ENCODE results near the gene ACTR1A. TPM values are rescaled to one million over a fixed set of nuclear protein-coding genes. Genes with fewer than 3 reads are reported as not detected.

The ACTR1A gene
- total RNA-seq, 1 experiment from 2014 or later: 93.6 TPM

- TF ChIP-seq SMAD3 (CRISPR knock-in tag; IDR thresholded peaks at IDR 0.05; ENCODE audit: borderline replicate concordance) (no peak), RORB (CRISPR knock-in tag; IDR thresholded peaks at IDR 0.05) (no peak), ZNF512 (CRISPR knock-in tag; IDR thresholded peaks at IDR 0.05; ENCODE audit: borderline replicate concordance) (0 out of 2 replicates have a peak, but pooled peaks have one; percentile 27), RELA (CRISPR knock-in tag; IDR thresholded peaks at IDR 0.05; ENCODE audit: borderline replicate concordance) (0 out of 2 replicates have a peak, but pooled peaks have one; percentile 63), ZNF138 (CRISPR knock-in tag; conservative IDR thresholded peaks at IDR 0.05) (0 out of 2 replicates have a peak, but pooled peaks have one; percentile 11)
- TF ChIP-seq, protein P1, sequence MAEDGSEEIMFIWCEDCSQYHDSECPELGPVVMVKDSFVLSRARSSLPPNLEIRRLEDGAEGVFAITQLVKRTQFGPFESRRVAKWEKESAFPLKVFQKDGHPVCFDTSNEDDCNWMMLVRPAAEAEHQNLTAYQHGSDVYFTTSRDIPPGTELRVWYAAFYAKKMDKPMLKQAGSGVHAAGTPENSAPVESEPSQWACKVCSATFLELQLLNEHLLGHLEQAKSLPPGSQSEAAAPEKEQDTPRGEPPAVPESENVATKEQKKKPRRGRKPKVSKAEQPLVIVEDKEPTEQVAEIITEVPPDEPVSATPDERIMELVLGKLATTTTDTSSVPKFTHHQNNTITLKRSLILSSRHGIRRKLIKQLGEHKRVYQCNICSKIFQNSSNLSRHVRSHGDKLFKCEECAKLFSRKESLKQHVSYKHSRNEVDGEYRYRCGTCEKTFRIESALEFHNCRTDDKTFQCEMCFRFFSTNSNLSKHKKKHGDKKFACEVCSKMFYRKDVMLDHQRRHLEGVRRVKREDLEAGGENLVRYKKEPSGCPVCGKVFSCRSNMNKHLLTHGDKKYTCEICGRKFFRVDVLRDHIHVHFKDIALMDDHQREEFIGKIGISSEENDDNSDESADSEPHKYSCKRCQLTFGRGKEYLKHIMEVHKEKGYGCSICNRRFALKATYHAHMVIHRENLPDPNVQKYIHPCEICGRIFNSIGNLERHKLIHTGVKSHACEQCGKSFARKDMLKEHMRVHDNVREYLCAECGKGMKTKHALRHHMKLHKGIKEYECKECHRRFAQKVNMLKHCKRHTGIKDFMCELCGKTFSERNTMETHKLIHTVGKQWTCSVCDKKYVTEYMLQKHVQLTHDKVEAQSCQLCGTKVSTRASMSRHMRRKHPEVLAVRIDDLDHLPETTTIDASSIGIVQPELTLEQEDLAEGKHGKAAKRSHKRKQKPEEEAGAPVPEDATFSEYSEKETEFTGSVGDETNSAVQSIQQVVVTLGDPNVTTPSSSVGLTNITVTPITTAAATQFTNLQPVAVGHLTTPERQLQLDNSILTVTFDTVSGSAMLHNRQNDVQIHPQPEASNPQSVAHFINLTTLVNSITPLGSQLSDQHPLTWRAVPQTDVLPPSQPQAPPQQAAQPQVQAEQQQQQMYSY (CRISPR knock-in tag; IDR thresholded peaks at IDR 0.05): 0 out of 2 replicates have a peak, but pooled peaks have one; percentile 9
- TF ChIP-seq, protein P2, sequence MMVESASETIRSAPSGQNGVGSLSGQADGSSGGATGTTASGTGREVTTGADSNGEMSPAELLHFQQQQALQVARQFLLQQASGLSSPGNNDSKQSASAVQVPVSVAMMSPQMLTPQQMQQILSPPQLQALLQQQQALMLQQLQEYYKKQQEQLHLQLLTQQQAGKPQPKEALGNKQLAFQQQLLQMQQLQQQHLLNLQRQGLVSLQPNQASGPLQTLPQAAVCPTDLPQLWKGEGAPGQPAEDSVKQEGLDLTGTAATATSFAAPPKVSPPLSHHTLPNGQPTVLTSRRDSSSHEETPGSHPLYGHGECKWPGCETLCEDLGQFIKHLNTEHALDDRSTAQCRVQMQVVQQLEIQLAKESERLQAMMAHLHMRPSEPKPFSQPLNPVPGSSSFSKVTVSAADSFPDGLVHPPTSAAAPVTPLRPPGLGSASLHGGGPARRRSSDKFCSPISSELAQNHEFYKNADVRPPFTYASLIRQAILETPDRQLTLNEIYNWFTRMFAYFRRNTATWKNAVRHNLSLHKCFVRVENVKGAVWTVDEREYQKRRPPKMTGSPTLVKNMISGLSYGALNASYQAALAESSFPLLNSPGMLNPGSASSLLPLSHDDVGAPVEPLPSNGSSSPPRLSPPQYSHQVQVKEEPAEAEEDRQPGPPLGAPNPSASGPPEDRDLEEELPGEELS (CRISPR knock-in tag; IDR thresholded peaks at IDR 0.05): 0 out of 2 replicates have a peak, but pooled peaks have one; percentile 48
Measured at GRCh38 chr10:102432162-102432950, 70.2 kb downstream of the ACTR1A start, which contains the start of gene CUEDC2 (continued).

DNA sequence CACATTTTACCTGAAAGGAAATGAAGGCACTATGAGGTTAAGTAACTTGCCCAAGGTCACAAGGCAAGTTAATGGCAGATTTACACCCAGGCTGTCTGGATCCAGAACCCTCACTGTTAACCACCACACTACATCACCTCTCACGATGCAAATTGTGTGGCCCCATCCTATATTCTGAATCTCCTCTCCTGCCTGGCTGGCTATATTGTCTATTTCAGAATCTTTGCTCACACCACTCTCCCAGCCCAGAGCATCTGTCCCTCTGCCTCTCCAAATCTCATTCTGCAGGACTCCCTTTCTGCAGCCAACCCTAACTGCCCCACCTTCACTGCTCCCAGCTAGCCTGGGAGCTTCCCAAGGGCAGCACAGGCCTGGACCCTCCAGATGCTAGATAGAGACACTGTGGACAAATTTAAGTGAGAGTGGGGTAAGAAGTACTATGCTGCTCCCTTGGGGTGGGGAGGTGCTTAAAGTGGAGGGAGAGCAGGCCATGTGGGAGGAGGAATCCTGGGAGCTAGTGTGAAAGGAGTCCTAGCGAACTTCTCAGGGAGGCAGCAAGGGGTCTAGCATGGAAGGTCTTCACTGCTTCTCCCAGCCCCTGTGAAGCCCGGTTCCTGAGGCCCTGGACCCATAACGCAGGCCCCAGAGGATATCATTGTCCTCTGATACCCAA, 70.9 kb downstream of the ACTR1A start:
- ATAC-seq (peak; percentile 9), DNase-seq (ENCODE audit: low spot score) (no peak)
- H3K27me3 Mint-ChIP-seq (ENCODE audit: low read depth): peaks cover 52% of the 10 kb centered on the region
- CTCF ChIA-PET: interaction anchor here (0.5 to 2.1 kb wide), 18 partner anchors 10 to 313 kb away, joined by 3 to 47 read pairs (median 6); partner anchors contain the start of genes ACTR1A, C10orf95, FBXL15 and NFKB2
- POLR2A ChIA-PET: interaction anchor here (0.5 to 2.8 kb wide), 9 partner anchors 10 to 1435 kb away, joined by 3 to 34 read pairs (median 4); partner anchors contain the start of genes C10orf95, FBXL15 and NFKB2
- H3K9me3 Mint-ChIP-seq: no peaks in the 10 kb centered on the region
- H3K4me3 Mint-ChIP-seq: peak overlapping the region; percentile 95
- H3K36me3 Mint-ChIP-seq: no peaks in the 10 kb centered on the region
- H3K4me1 Mint-ChIP-seq: peaks cover 18% of the 10 kb centered on the region
- H3K27ac Mint-ChIP-seq: peak overlapping the region; percentile 52
- TF ChIP-seq TP53 (CRISPR knock-in tag; IDR thresholded peaks at IDR 0.05) (0 out of 2 replicates have a peak, but pooled peaks have one; percentile 27), SOX15 (CRISPR knock-in tag; IDR thresholded peaks at IDR 0.05) (no peak), CDX4 (CRISPR knock-in tag; IDR thresholded peaks at IDR 0.05; ENCODE audit: borderline replicate concordance) (no peak), EMX1 (CRISPR knock-in tag; IDR thresholded peaks at IDR 0.05) (0 out of 2 replicates have a peak, but pooled peaks have one; percentile 68), ARID4B (CRISPR knock-in tag; IDR thresholded peaks at IDR 0.05; ENCODE audit: borderline replicate concordance) (no peak)
- TF ChIP-seq, protein P3, sequence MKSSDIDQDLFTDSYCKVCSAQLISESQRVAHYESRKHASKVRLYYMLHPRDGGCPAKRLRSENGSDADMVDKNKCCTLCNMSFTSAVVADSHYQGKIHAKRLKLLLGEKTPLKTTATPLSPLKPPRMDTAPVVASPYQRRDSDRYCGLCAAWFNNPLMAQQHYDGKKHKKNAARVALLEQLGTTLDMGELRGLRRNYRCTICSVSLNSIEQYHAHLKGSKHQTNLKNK (CRISPR knock-in tag; IDR thresholded peaks at IDR 0.05): no peak
- TF ChIP-seq, protein P4, sequence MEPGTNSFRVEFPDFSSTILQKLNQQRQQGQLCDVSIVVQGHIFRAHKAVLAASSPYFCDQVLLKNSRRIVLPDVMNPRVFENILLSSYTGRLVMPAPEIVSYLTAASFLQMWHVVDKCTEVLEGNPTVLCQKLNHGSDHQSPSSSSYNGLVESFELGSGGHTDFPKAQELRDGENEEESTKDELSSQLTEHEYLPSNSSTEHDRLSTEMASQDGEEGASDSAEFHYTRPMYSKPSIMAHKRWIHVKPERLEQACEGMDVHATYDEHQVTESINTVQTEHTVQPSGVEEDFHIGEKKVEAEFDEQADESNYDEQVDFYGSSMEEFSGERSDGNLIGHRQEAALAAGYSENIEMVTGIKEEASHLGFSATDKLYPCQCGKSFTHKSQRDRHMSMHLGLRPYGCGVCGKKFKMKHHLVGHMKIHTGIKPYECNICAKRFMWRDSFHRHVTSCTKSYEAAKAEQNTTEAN (CRISPR knock-in tag; IDR thresholded peaks at IDR 0.05): no peak
- TF ChIP-seq, protein P5, sequence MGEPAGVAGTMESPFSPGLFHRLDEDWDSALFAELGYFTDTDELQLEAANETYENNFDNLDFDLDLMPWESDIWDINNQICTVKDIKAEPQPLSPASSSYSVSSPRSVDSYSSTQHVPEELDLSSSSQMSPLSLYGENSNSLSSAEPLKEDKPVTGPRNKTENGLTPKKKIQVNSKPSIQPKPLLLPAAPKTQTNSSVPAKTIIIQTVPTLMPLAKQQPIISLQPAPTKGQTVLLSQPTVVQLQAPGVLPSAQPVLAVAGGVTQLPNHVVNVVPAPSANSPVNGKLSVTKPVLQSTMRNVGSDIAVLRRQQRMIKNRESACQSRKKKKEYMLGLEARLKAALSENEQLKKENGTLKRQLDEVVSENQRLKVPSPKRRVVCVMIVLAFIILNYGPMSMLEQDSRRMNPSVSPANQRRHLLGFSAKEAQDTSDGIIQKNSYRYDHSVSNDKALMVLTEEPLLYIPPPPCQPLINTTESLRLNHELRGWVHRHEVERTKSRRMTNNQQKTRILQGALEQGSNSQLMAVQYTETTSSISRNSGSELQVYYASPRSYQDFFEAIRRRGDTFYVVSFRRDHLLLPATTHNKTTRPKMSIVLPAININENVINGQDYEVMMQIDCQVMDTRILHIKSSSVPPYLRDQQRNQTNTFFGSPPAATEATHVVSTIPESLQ (CRISPR knock-in tag; IDR thresholded peaks at IDR 0.05): no peak
